ENCODE data around the gene TXNRD1.

GRCh38 chr12:104189915-104190555 lies 25.5 kb upstream of the TXNRD1 start:
- TF ChIP-seq PPARA (CRISPR knock-in tag; IDR thresholded peaks at IDR 0.05; ENCODE audit: borderline replicate concordance) = no peak
- no peak for TF ChIP-seq ZNF8 (CRISPR knock-in tag; IDR thresholded peaks at IDR 0.05)
- TF ChIP-seq ZNF565 (CRISPR knock-in tag; conservative IDR thresholded peaks at IDR 0.05; ENCODE audit: low read depth) = no peak
- no peak for TF ChIP-seq GLIS3 (CRISPR knock-in tag; IDR thresholded peaks at IDR 0.05)
- TF ChIP-seq, protein P1, sequence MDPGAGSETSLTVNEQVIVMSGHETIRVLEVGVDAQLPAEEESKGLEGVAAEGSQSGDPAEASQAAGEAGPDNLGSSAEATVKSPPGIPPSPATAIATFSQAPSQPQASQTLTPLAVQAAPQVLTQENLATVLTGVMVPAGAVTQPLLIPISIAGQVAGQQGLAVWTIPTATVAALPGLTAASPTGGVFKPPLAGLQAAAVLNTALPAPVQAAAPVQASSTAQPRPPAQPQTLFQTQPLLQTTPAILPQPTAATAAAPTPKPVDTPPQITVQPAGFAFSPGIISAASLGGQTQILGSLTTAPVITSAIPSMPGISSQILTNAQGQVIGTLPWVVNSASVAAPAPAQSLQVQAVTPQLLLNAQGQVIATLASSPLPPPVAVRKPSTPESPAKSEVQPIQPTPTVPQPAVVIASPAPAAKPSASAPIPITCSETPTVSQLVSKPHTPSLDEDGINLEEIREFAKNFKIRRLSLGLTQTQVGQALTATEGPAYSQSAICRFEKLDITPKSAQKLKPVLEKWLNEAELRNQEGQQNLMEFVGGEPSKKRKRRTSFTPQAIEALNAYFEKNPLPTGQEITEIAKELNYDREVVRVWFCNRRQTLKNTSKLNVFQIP (CRISPR knock-in tag; IDR thresholded peaks at IDR 0.05; ENCODE audit: borderline replicate concordance, low read depth) = no peak
- TF ChIP-seq ZFP30 (CRISPR knock-in tag; IDR thresholded peaks at IDR 0.05) = no peak
- TF ChIP-seq, protein P2, sequence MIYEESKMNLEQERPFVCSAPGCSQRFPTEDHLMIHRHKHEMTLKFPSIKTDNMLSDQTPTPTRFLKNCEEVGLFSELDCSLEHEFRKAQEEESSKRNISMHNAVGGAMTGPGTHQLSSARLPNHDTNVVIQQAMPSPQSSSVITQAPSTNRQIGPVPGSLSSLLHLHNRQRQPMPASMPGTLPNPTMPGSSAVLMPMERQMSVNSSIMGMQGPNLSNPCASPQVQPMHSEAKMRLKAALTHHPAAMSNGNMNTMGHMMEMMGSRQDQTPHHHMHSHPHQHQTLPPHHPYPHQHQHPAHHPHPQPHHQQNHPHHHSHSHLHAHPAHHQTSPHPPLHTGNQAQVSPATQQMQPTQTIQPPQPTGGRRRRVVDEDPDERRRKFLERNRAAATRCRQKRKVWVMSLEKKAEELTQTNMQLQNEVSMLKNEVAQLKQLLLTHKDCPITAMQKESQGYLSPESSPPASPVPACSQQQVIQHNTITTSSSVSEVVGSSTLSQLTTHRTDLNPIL (CRISPR knock-in tag; IDR thresholded peaks at IDR 0.05; ENCODE audit: low read depth) = no peak
- TF ChIP-seq, protein P3, sequence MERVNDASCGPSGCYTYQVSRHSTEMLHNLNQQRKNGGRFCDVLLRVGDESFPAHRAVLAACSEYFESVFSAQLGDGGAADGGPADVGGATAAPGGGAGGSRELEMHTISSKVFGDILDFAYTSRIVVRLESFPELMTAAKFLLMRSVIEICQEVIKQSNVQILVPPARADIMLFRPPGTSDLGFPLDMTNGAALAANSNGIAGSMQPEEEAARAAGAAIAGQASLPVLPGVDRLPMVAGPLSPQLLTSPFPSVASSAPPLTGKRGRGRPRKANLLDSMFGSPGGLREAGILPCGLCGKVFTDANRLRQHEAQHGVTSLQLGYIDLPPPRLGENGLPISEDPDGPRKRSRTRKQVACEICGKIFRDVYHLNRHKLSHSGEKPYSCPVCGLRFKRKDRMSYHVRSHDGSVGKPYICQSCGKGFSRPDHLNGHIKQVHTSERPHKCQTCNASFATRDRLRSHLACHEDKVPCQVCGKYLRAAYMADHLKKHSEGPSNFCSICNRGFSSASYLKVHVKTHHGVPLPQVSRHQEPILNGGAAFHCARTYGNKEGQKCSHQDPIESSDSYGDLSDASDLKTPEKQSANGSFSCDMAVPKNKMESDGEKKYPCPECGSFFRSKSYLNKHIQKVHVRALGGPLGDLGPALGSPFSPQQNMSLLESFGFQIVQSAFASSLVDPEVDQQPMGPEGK (CRISPR knock-in tag; IDR thresholded peaks at IDR 0.05; ENCODE audit: borderline replicate concordance) = no peak
- TF ChIP-seq, protein P4, sequence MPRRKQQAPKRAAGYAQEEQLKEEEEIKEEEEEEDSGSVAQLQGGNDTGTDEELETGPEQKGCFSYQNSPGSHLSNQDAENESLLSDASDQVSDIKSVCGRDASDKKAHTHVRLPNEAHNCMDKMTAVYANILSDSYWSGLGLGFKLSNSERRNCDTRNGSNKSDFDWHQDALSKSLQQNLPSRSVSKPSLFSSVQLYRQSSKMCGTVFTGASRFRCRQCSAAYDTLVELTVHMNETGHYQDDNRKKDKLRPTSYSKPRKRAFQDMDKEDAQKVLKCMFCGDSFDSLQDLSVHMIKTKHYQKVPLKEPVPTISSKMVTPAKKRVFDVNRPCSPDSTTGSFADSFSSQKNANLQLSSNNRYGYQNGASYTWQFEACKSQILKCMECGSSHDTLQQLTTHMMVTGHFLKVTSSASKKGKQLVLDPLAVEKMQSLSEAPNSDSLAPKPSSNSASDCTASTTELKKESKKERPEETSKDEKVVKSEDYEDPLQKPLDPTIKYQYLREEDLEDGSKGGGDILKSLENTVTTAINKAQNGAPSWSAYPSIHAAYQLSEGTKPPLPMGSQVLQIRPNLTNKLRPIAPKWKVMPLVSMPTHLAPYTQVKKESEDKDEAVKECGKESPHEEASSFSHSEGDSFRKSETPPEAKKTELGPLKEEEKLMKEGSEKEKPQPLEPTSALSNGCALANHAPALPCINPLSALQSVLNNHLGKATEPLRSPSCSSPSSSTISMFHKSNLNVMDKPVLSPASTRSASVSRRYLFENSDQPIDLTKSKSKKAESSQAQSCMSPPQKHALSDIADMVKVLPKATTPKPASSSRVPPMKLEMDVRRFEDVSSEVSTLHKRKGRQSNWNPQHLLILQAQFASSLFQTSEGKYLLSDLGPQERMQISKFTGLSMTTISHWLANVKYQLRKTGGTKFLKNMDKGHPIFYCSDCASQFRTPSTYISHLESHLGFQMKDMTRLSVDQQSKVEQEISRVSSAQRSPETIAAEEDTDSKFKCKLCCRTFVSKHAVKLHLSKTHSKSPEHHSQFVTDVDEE (CRISPR knock-in tag; IDR thresholded peaks at IDR 0.05) = no peak
- TF ChIP-seq ISL1 (CRISPR knock-in tag; IDR thresholded peaks at IDR 0.05) = peak; percentile 53; the same call in 1 of the 2 replicates
- TF ChIP-seq RARB (CRISPR knock-in tag; IDR thresholded peaks at IDR 0.05) = no peak
- no peak for TF ChIP-seq ZC3H10 (CRISPR knock-in tag; IDR thresholded peaks at IDR 0.05)
- no peak for TF ChIP-seq BACH2 (CRISPR knock-in tag; IDR thresholded peaks at IDR 0.05; ENCODE audit: borderline replicate concordance)
- no peak for TF ChIP-seq CSDC2 (CRISPR knock-in tag; IDR thresholded peaks at IDR 0.05)

Data from SK-N-SH treated with all-trans-retinoic acid at 6 μM for 48 hours (cell line).